MM.1S (cell line): ENCODE measurements around the gene RGS18.

Source experiments
- DNase-seq: peaks from one replicate; pipeline ENCODE4 v3.0.0-alpha.2; 2015
- H2AFZ ChIP-seq: fragments of 300-600 bp; sonication (generic); 2 replicates; pipeline ENCODE4 v1.6.0; 2016; ENCODE audit warnings: antibody characterized with exemption, low read length
- H3F3A ChIP-seq: fragments of 300-600 bp; sonication (generic); 2 replicates; pipeline ENCODE4 v1.6.1; 2016; ENCODE audit warnings: mild to moderate bottlenecking, antibody characterized with exemption, low read length, moderate library complexity, mixed read lengths; ENCODE audit not compliant: insufficient read depth
- H3K27ac ChIP-seq: fragments of 300-600 bp; sonication (generic); 2 replicates; pipeline ENCODE4 v1.5.1; 2016; ENCODE audit warnings: mild to moderate bottlenecking, low read length
- H3K27me3 ChIP-seq: fragments of 300-600 bp; sonication (generic); replicated peaks from 2 replicates; pipeline ENCODE4 v1.6.0; 2016; ENCODE audit warnings: low read length; ENCODE audit not compliant: insufficient read depth
- H3K36me3 ChIP-seq: fragments of 300-600 bp; sonication (generic); replicated peaks from 2 replicates; pipeline ENCODE4 v1.6.1; 2016; ENCODE audit warnings: mild to moderate bottlenecking, low read length, mixed read lengths; ENCODE audit not compliant: insufficient read depth
- H3K4me1 ChIP-seq: fragments of 300-600 bp; sonication (generic); 2 replicates; pipeline ENCODE4 v1.6.1; 2016; ENCODE audit warnings: low read length, mixed read lengths
- H3K4me2 ChIP-seq: fragments of 300-600 bp; sonication (generic); 2 replicates; pipeline ENCODE4 v1.6.0; 2016; ENCODE audit warnings: low read depth, low read length
- H3K4me3 ChIP-seq: fragments of 300-600 bp; sonication (generic); 2 replicates; pipeline ENCODE4 v1.5.1; 2016; ENCODE audit warnings: low read length, mixed read lengths
- H3K79me2 ChIP-seq: fragments of 300-600 bp; sonication (generic); 2 replicates; pipeline ENCODE4 v1.6.1; 2016; ENCODE audit warnings: mixed run types, low read length, mixed read lengths
- H3K9ac ChIP-seq: fragments of 300-600 bp; sonication (generic); 2 replicates; pipeline ENCODE4 v1.6.1; 2016; ENCODE audit warnings: low read length, mixed read lengths
- H3K9me2 ChIP-seq: fragments of 300-600 bp; sonication (generic); replicated peaks from 2 replicates; pipeline ENCODE4 v1.6.1; 2016; ENCODE audit warnings: mild to moderate bottlenecking, low read length, mixed read lengths; ENCODE audit not compliant: insufficient read depth
- H3K9me3 ChIP-seq: fragments of 300-600 bp; sonication (generic); replicated peaks from 2 replicates; pipeline ENCODE4 v1.6.1; 2016; ENCODE audit warnings: mild to moderate bottlenecking, low read length, mixed read lengths; ENCODE audit not compliant: insufficient read depth
- H4K20me1 ChIP-seq: fragments of 300-600 bp; sonication (generic); 2 replicates; pipeline ENCODE4 v1.6.1; 2016; ENCODE audit warnings: mild to moderate bottlenecking, low read length, moderate library complexity, mixed read lengths; ENCODE audit not compliant: insufficient read depth
- CTCF ChIP-seq: fragments of 300-600 bp; sonication (generic); IDR thresholded peaks from 2 replicates; pipeline ENCODE4 v1.5.1; 2016; ENCODE audit warnings: antibody characterized with exemption, low read length, mixed read lengths
- EZH2 ChIP-seq: fragments of 300-600 bp; sonication (generic); optimal IDR thresholded peaks from 2 replicates; pipeline ENCODE3; 2017; ENCODE audit warnings: low read depth, mild to moderate bottlenecking, antibody characterized with exemption, low read length, mixed read lengths
- EZH2phosphoT487 ChIP-seq: fragments of 300-600 bp; sonication (generic); IDR thresholded peaks from 2 replicates; pipeline ENCODE4 v1.6.1; 2018; ENCODE audit warnings: antibody characterized with exemption, low read length

Gene RGS18

GRCh38 chr1:192167011-192167410 lies 8.7 kb downstream of the RGS18 start:
- Histone ChIP-seq H3K9ac (no peak overlapping the region), H3K27ac (no peak overlapping the region), H3K9me3 (no peaks in the 10 kb centered on the region), H3K36me3 (no peaks in the 10 kb centered on the region), H3K27me3 (no peaks in the 10 kb centered on the region), H3F3A (no peaks in the 10 kb centered on the region), H2AFZ (no peak overlapping the region), H4K20me1 (no peaks in the 10 kb centered on the region), H3K79me2 (no peaks in the 10 kb centered on the region), H3K4me2 (no peak overlapping the region), H3K4me3 (no peak overlapping the region), H3K4me1 (no peaks in the 10 kb centered on the region), H3K9me2 (no peaks in the 10 kb centered on the region)
- DNase-seq: no peak
- TF ChIP-seq EZH2phosphoT487: no peak
- no peak for TF ChIP-seq CTCF
- TF ChIP-seq EZH2: no peak

- Histone ChIP-seq H3K27me3 (no peaks in the 10 kb centered on the region), H2AFZ (no peak overlapping the region), H3K9me2 (no peaks in the 10 kb centered on the region), H3K9me3 (no peaks in the 10 kb centered on the region), H3K27ac (no peak overlapping the region), H3K4me1 (no peaks in the 10 kb centered on the region), H3K4me3 (no peak overlapping the region), H3K36me3 (no peaks in the 10 kb centered on the region), H3K4me2 (no peak overlapping the region), H4K20me1 (no peaks in the 10 kb centered on the region), H3K79me2 (no peaks in the 10 kb centered on the region), H3K9ac (no peak overlapping the region), H3F3A (no peaks in the 10 kb centered on the region)
- no peak for DNase-seq
- TF ChIP-seq EZH2 (no peak), CTCF (no peak), EZH2phosphoT487 (no peak)
These were observed 9.8 kb downstream of the RGS18 start for GRCh38 chr1:192167911-192168700.

DNA sequence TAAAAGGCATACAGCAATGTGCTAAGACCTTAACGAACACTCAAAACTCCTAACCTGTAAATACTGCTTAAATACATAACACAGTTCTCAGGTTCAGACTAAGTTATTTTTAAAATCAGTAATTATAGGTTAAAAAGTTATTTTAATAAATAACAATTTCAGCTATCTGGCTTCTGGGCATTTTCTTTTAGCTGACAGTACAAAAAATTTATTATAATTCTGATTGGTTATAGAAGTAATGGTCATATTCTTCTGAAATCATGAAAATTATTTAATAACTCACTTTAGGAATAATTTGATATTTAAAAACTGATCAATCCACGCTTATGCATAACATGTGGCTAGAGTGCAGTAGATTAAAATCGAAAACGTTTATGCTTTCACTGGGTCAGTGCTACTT lies 10.7 kb downstream of the RGS18 start:
- Histone ChIP-seq H3K4me3 (no peak overlapping the region), H3K9me3 (no peaks in the 10 kb centered on the region), H3K79me2 (no peaks in the 10 kb centered on the region), H3K9me2 (no peaks in the 10 kb centered on the region), H3K9ac (no peak overlapping the region), H3K27me3 (no peaks in the 10 kb centered on the region), H3K27ac (no peak overlapping the region), H2AFZ (no peak overlapping the region), H3K4me2 (no peak overlapping the region), H3K36me3 (no peaks in the 10 kb centered on the region), H3F3A (no peaks in the 10 kb centered on the region), H4K20me1 (no peaks in the 10 kb centered on the region), H3K4me1 (no peaks in the 10 kb centered on the region)
- TF ChIP-seq EZH2phosphoT487: no peak
- TF ChIP-seq CTCF: no peak
- no peak for TF ChIP-seq EZH2
- DNase-seq: no peak
